Uterus (tissue), 2 donors: Measurements from ENCODE around the gene ABLIM2.

Source experiments
- CTCF ChIP-seq, 4 experiments: fragments of 200-600 bp in 2 of 4; fragments of 450-650 bp in 2 of 4; sonication (generic) in 2 of 4; IDR thresholded peaks; one replicate each; pipeline ENCODE4 v1.5.1; 2016 to 2019; ENCODE audit warnings: antibody characterized with exemption in 4 of 4, mild to moderate bottlenecking in 2 of 4, moderate library complexity in 1 of 4
- POLR2A ChIP-seq, 2 donors: fragments of 450-650 bp; IDR thresholded peaks; one replicate each; pipeline ENCODE4 v1.6.1; 2016; ENCODE audit warnings: antibody characterized with exemption in 2 of 2, mild to moderate bottlenecking in 1 of 2, moderate library complexity in 1 of 2

GRCh38 chr4:8002525-8003309 is 155.9 kb downstream of the ABLIM2 start:
- TF ChIP-seq CTCF (IDR thresholded peaks at IDR 0.05) = no peak
- no peak for TF ChIP-seq POLR2A (IDR thresholded peaks at IDR 0.05)
